HL-60/S4 (cell line): ENCODE measurements around the gene PON2.

Source experiments
- in situ Hi-C: fragments of 300-500 bp; cut with MboI; formaldehyde crosslinking; loops from 2 replicates; pipeline ENCODE4 v1.14.3; 2022; ENCODE audit warnings: low sequenced_read_pairs

PON2 gene

GRCh38 chr7:95446618-95447017 lies 11.8 kb upstream of the PON2 start:
- in situ Hi-C loops = no loop called here

- in situ Hi-C loops = no loop called here
These were observed 10.0 kb upstream of the PON2 start for GRCh38 chr7:95444796-95445195.

GRCh38 chr7:95441042-95441823 lies 6.4 kb upstream of the PON2 start:
- in situ Hi-C loops = no loop called here

GRCh38 chr7:95440394-95441038 lies 5.7 kb upstream of the PON2 start:
- in situ Hi-C loops = no loop called here

- in situ Hi-C loops = no loop called here
These were observed 1.6 kb upstream of the PON2 start for GRCh38 chr7:95436407-95436806.

- in situ Hi-C loops = no loop called here
These were observed 573 bp upstream of the PON2 start for GRCh38 chr7:95435422-95435780.

GRCh38 chr7:95433952-95434556 lies 774 bp downstream of the PON2 start:
- in situ Hi-C loops = no loop called here

- in situ Hi-C loops = no loop called here
These were observed 1.7 kb downstream of the PON2 start for GRCh38 chr7:95433129-95433528.

GRCh38 chr7:95432606-95433005 lies 2.2 kb downstream of the PON2 start:
- in situ Hi-C loops = no loop called here

- in situ Hi-C loops = no loop called here
These were observed 4.0 kb downstream of the PON2 start for GRCh38 chr7:95430864-95431263.

- in situ Hi-C loops = no loop called here
These were observed 5.4 kb downstream of the PON2 start for GRCh38 chr7:95429241-95429990.

GRCh38 chr7:95427914-95428516 lies 6.8 kb downstream of the PON2 start:
- in situ Hi-C loops = no loop called here

- in situ Hi-C loops = no loop called here
These were observed 7.7 kb downstream of the PON2 start for GRCh38 chr7:95427166-95427565.

GRCh38 chr7:95425694-95426093 lies 9.1 kb downstream of the PON2 start:
- in situ Hi-C loops = no loop called here

- in situ Hi-C loops = no loop called here
These were observed 10.1 kb downstream of the PON2 start for GRCh38 chr7:95424716-95425115.

GRCh38 chr7:95421847-95422444 lies 12.9 kb downstream of the PON2 start:
- in situ Hi-C loops = no loop called here

- in situ Hi-C loops = no loop called here
These were observed 13.6 kb downstream of the PON2 start for GRCh38 chr7:95421000-95421846.

GRCh38 chr7:95412075-95412474 lies 22.8 kb downstream of the PON2 start:
- in situ Hi-C loops = no loop called here

GRCh38 chr7:95411666-95412065 lies 23.2 kb downstream of the PON2 start:
- in situ Hi-C loops = no loop called here

GRCh38 chr7:95411036-95411435 lies 23.8 kb downstream of the PON2 start:
- in situ Hi-C loops = no loop called here
